Measurements from ENCODE around the gene MYBPH.

MYBPH gene

DNA sequence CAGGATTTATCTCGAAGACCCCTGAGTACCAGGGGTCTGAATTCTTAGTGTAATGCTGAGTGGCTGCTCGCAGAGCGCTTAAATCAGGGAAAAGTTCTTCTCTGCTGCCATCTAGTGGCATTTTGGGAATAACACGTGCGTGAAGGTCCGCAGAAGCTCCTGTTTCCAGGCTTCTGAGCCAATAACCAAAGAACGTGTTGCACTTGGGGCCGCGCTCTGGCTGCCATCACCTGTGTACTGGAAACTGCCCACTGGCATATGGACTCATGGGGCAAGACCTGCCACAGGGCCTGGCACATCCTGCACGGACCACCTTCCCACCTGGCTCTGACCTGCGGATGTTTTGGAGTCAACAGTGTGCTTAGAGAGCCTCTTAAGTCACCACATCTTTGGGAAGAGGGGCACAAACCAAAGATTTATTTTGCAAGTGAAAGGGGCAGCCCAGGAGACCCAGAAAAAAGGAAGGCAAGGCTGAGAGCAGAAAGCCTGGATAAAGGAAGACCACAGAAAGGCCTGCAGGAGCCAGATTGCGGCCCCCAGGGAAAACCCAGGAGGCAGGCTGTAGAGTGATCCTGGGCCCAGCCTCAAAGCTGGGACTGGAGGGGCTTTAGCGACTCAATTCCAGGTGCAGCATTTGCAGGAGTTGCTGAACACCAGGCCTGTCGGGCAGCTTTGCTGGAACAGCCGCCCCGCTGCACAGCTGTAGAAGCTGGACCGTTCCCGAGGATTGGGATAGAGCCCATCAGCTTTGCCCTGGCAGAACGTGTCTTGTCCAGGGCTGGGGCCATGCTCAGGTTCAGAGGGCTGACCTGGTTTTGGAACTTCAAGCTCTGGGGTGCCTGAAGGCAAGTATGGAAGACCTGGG lies 40.9 kb upstream of the MYBPH start:
- DNase-seq (peak; percentile 68), ATAC-seq (ENCODE audit: insufficient read depth, low read depth) (peak; percentile 82)
- peaks cover 13% of the 10 kb centered on the region for H3K27me3 ChIP-seq (ENCODE audit: insufficient read depth, low read length, poor library complexity)
- H3K4me2 ChIP-seq (ENCODE audit: insufficient read depth, low read length), result no peak overlapping the region
- no peak overlapping the region for H3K27ac ChIP-seq (ENCODE audit: low read length)
- no peak for TF ChIP-seq EZH2 (IDR thresholded peaks at IDR 0.05; ENCODE audit: borderline replicate concordance, low read depth, low read length, severe bottlenecking)
- TF ChIP-seq, protein P1, sequence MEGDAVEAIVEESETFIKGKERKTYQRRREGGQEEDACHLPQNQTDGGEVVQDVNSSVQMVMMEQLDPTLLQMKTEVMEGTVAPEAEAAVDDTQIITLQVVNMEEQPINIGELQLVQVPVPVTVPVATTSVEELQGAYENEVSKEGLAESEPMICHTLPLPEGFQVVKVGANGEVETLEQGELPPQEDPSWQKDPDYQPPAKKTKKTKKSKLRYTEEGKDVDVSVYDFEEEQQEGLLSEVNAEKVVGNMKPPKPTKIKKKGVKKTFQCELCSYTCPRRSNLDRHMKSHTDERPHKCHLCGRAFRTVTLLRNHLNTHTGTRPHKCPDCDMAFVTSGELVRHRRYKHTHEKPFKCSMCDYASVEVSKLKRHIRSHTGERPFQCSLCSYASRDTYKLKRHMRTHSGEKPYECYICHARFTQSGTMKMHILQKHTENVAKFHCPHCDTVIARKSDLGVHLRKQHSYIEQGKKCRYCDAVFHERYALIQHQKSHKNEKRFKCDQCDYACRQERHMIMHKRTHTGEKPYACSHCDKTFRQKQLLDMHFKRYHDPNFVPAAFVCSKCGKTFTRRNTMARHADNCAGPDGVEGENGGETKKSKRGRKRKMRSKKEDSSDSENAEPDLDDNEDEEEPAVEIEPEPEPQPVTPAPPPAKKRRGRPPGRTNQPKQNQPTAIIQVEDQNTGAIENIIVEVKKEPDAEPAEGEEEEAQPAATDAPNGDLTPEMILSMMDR (IDR thresholded peaks at IDR 0.05; ENCODE audit: borderline replicate concordance, extremely low read depth, low read length, poor library complexity, severe bottlenecking), result peak; percentile 86
- H3K79me2 ChIP-seq (ENCODE audit: insufficient read depth, low read length), result no peaks in the 10 kb centered on the region
- no peaks in the 10 kb centered on the region for H3K36me3 ChIP-seq (ENCODE audit: insufficient read depth, low read length)
- peaks cover 7% of the 10 kb centered on the region; the same call in 1 of the 2 replicates for H4K20me1 ChIP-seq (ENCODE audit: insufficient read depth, low read length)
- no peak overlapping the region for H3K4me3 ChIP-seq (ENCODE audit: low read depth in 1 of 2, low read length in 2 of 2)
- H3K4me1 ChIP-seq (ENCODE audit: insufficient read depth, low read length), result peaks cover 14% of the 10 kb centered on the region
- H2AFZ ChIP-seq (ENCODE audit: low read depth, low read length), result no peak overlapping the region
- no peak overlapping the region for H3K9ac ChIP-seq (ENCODE audit: low read depth, low read length)
- H3K9me3 ChIP-seq (ENCODE audit: insufficient read depth, low read length, severe bottlenecking), result no peaks in the 10 kb centered on the region

DNA sequence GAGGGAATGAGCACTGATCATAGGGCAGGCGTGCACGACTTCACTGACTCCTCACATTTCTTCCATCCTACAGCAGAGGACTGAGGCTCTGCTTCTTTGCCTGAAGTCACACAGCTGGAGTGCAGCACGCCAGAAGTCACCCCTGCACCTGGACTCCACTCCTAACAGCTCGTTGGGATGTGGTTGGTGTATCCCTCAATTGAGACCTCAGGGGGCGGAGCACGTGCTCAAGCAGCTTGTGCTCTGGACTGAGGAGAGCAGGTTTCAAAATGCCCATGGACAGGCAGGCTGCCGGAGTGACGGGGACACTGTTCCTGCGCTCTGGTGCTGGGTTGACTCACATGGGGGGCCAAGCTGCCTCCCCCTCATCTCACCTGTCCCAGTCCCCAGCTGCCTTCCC lies 39.9 kb upstream of the MYBPH start:
- ATAC-seq (ENCODE audit: insufficient read depth, low read depth), result peak; percentile 76
- H3K4me3 ChIP-seq (ENCODE audit: low read depth in 1 of 2, low read length in 2 of 2), result no peak overlapping the region
- peaks cover 14% of the 10 kb centered on the region for H3K4me1 ChIP-seq (ENCODE audit: insufficient read depth, low read length)
- H2AFZ ChIP-seq (ENCODE audit: low read depth, low read length), result no peak overlapping the region
- peaks cover 10% of the 10 kb centered on the region for H3K27me3 ChIP-seq (ENCODE audit: insufficient read depth, low read length, poor library complexity)
- no peak overlapping the region for H3K4me2 ChIP-seq (ENCODE audit: insufficient read depth, low read length)
- H3K27ac ChIP-seq (ENCODE audit: low read length), result no peak overlapping the region
- TF ChIP-seq, protein P1 (IDR thresholded peaks at IDR 0.05; ENCODE audit: borderline replicate concordance, extremely low read depth, low read length, poor library complexity, severe bottlenecking), result no peak
- TF ChIP-seq EZH2 (IDR thresholded peaks at IDR 0.05; ENCODE audit: borderline replicate concordance, low read depth, low read length, severe bottlenecking), result no peak
- no peaks in the 10 kb centered on the region for H3K9me3 ChIP-seq (ENCODE audit: insufficient read depth, low read length, severe bottlenecking)
- no peaks in the 10 kb centered on the region for H3K79me2 ChIP-seq (ENCODE audit: insufficient read depth, low read length)
- H3K9ac ChIP-seq (ENCODE audit: low read depth, low read length), result no peak overlapping the region
- peaks cover 7% of the 10 kb centered on the region; the same call in 1 of the 2 replicates for H4K20me1 ChIP-seq (ENCODE audit: insufficient read depth, low read length)
- peak; percentile 60 for DNase-seq
- no peaks in the 10 kb centered on the region for H3K36me3 ChIP-seq (ENCODE audit: insufficient read depth, low read length)

DNA sequence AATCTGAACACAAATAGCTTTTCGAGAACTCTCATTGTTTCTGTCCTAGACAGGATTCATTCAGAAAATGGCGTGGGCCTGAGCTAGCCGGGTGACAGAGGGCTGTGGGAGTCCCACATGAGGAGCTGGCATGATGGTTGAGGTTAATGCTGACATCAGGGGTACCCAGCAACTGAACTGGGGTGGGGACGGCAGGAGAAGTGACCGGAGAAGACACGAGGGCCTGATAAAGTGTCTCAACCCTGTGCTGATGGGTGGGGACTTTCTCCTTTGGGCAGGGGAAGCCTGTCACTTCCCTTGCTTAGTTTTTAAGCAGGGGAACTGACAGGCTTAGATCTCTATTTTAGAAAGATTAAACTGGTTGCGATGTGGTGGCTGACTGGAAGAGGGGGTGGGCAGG lies 39.2 kb upstream of the MYBPH start:
- H3K4me2 ChIP-seq (ENCODE audit: insufficient read depth, low read length), result no peak overlapping the region
- DNase-seq (no peak), ATAC-seq (ENCODE audit: insufficient read depth, low read depth) (no peak)
- no peaks in the 10 kb centered on the region for H3K9me3 ChIP-seq (ENCODE audit: insufficient read depth, low read length, severe bottlenecking)
- H2AFZ ChIP-seq (ENCODE audit: low read depth, low read length), result no peak overlapping the region
- no peaks in the 10 kb centered on the region for H3K36me3 ChIP-seq (ENCODE audit: insufficient read depth, low read length)
- H3K4me1 ChIP-seq (ENCODE audit: insufficient read depth, low read length), result peaks cover 14% of the 10 kb centered on the region
- TF ChIP-seq, protein P1 (IDR thresholded peaks at IDR 0.05; ENCODE audit: borderline replicate concordance, extremely low read depth, low read length, poor library complexity, severe bottlenecking), result no peak
- no peak for TF ChIP-seq EZH2 (IDR thresholded peaks at IDR 0.05; ENCODE audit: borderline replicate concordance, low read depth, low read length, severe bottlenecking)
- H4K20me1 ChIP-seq (ENCODE audit: insufficient read depth, low read length), result peaks cover 7% of the 10 kb centered on the region; the same call in 1 of the 2 replicates
- H3K27me3 ChIP-seq (ENCODE audit: insufficient read depth, low read length, poor library complexity), result peaks cover 3% of the 10 kb centered on the region
- no peak overlapping the region for H3K27ac ChIP-seq (ENCODE audit: low read length)
- no peak overlapping the region for H3K4me3 ChIP-seq (ENCODE audit: low read depth in 1 of 2, low read length in 2 of 2)
- H3K9ac ChIP-seq (ENCODE audit: low read depth, low read length), result no peak overlapping the region
- H3K79me2 ChIP-seq (ENCODE audit: insufficient read depth, low read length), result no peaks in the 10 kb centered on the region

All from DND-41 (cell line).